Hematopoietic multipotent progenitor cell treated with erythropoietin and hydrocortisone succinate and interleukin-3 and kit ligand, for 8 days (in vitro differentiated cells): ENCODE measurements around the gene BPIFB4.
"Not testable (repeated sequence)": the region's sequence is repeated elsewhere in the genome, so short reads cannot be mapped to it uniquely, and the experiment has no call there.

Experiments used
- DNase-seq: peaks from one replicate; pipeline ENCODE4 v3.0.0-alpha.2; 2015

BPIFB4 gene

DNA sequence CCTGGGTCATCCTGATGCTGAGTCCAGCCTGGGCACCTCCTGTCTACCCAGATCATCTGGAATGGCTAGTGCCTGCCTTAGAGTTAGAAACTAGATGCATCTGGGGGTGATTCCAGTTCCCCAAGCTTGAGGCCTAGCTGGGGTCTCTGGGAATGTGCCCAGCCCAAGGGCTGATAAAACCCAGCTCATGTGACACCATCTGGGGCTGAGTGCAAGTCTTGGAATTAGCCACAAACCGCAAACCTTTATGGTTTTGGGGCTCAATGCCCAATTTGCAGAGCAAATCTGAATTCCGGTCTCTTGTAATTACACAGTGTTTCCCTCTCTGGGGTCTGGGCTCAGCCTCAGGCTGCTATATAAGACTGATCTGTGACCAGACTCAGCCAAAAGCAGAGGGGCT lies at the start of gene BPIFB4:
TSS of gene BPIFB4 (plus strand) at position 385 of the 400 bp plus-strand sequence. CDS start 1,884 bp downstream, outside the sequence.
- DNase-seq = no peak

DNA sequence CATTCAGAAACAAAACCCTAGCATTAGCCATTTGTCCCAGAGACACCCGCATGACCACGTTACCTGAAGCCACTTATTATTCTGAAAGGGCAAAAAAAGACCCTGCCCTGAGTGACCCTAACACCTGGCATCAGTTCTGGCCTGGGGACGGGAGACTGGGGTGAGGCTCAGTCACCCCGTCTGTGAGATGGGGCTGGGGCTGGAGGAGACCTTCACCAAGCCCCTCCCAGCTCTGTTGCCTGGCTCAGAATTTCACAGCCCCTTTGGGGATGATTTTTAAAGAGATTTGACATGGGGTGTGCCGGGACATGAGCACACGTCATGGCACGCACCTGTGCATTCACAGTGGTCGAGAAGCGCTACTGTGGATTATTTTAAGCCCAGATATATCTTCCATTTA lies 49.4 kb upstream of the BPIFB4 start:
- DNase-seq = no peak

DNA sequence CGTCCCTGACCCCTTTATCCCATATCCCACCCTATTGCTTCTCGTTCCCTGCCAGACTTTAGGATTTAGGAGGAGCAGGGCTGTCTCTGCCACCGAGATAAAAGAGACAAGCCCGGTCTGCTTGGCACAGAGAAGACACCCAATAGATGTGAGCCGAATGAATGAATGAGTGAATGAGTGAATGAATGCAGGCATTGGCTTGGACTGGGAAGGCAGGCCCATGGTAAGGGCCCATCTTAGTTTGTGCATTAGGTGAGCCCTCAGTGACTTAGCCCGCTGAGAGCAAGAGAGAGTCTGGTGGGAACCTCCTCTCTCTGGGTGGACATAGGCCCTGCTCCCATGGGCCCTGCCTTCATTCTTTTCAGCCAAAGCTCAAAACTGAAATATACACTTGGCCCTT lies 48.9 kb upstream of the BPIFB4 start:
- DNase-seq = no peak

DNA sequence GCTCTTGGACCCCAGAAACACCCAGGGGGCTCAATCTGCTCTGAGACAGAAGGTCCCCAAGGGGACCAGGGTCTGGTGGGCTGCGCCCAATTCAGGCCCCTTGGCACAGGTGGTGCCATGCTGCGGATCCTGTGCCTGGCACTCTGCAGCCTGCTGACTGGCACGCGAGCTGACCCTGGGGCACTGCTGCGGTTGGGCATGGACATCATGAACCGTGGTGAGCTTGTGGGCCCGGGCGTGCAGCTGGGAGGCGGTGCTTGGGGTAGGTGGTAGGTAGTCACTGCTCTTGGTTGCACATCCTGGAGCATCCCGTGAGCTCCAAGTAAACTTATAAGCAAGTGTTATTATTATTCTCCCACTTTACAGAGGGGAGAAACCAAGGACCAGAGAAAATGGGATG lies 47.9 kb upstream of the BPIFB4 start, which contains the start of gene BPIFB6:
TSS of gene BPIFB6 (plus strand) at position 118 of the 400 bp plus-strand sequence. CDS start at position 118, 0 bp downstream.
- no peak for DNase-seq

DNA sequence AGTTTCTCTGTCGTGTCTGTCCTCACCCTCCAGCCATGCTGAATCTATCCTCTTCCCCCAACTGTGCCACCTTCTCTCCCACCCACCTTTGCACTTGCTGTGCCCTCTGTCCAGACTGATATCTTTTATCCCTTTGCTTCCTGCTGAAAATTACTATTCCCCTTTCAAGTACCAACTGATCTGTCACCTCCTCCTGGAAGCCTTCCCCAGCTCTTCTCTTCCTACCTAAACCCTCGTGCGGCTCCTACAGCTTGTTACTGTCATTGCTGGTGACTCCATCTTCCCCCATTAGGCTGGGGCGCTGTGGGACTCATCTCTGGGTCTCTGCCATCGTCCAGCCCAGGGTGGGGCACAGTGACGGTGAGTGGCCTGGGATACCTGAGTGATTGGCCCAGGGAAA lies 46.9 kb upstream of the BPIFB4 start:
- no peak for DNase-seq

DNA sequence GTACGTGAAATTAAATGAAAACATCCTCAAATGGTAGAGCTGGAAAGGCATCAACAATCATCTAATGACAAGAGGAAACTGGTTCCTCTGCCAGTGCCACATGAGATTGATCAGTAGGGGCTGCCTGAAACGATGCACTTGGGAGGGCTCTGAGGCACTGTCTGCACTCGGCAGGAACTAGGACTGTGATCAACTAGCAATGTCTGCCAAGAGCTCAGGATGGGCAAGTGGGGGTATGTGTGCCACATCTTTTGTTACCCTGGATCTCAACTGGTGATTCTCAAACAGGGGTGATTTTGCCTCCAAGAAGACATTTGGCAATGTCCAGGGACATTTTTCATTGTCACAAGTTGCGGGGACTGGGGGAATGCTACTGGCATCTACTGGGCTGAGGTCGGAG lies 46.1 kb upstream of the BPIFB4 start:
- no peak for DNase-seq

DNA sequence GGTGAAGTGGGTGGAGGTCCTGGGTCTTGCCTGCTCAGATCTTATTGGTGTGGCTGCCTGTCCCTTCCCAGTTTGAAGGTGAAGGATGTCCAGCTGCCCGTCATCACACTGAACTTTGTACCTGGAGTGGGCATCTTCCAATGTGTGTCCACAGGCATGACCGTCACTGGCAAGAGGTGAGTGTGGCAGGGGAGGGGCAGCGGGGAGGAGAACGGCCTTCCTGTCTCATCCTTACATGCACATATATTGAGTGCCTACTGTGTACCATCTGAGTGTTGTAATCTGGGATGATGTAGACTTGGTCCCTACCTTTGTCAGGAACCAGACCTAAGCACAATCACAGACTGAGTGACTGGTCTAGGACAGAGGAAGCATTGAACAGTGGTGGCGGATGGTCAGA lies 45.3 kb upstream of the BPIFB4 start:
- no peak for DNase-seq

DNA sequence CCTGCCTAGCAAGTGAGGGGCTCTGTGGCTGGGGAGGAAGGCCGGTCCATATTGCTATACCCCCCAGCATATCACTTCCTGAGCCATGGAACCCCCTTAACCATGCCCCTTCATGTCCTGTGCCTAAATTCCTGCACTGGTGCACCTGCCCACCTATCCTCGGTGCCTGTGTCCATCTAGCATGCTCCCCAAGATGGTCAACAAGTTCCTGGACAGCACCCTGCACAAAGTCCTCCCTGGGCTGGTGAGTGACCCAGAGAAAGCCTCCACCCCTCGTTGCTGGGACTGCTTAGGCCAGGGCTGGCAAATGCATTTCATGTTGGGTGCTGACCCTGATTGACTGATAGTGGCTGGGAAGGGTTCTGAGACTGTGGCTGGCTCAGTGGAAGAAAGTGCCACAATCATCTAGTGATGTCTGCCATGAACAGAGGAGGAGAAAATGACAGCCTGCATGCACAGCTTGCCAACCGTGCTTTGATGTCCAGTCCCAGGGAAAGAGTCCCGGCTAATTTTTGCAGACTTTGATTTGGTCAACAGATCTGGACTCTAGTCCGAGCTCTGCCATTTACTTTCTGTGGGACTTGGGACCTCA lies 44.4 kb upstream of the BPIFB4 start:
- no peak for DNase-seq

DNA sequence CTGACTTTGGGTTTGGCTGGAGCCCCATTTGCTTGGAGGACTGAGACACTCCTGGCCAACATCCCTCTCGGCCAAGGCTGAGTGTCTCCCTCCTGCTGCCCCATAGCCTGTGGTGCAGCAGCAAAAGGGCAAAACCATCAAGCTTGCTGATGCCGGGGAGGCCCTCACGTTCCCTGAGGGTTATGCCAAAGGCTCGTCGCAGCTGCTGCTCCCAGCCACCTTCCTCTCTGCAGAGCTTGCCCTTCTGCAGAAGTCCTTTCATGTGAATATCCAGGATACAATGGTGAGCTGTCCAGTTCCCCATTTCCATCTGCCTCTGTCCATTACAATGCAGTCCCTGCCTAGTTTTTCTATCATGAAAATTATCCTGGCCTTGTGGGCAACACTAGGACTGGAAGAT lies 42.0 kb upstream of the BPIFB4 start:
- no peak for DNase-seq

DNA sequence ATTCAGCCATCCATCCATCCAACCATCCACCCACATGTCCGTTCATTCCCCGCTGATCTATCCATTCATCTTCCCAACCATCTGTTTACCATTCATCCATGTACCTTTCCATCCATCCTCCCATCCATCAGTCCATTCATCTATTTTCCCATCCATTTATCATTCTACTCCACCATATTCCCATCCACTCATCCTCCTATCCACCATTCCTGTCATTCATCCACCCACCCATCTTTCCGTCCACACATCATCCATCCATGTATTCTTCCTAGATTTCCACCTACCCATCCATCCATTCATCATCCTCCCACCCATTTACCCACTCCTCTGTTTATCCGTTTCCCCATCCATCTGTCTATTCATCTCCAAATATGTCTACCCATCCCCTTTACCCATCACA lies 41.2 kb upstream of the BPIFB4 start:
- DNase-seq = no peak

DNA sequence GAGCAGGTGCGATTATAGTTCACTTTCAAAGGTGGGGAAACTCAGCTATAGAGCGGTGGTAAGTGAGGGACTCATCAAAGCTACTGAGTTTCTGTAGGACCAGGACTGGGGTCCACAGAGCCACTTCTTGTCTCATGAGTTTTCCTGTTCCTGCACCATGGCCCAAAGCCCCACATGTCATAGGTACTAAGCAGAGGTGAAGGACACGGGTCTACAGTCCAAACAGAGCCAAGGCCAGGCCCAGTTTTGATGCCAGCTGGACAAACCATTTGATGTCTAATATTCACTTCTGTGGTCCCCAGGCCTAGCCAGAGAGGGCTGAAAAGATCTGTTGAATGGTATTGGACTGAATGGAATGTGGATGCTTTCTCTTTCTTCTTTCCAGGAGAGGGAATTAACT lies 37.0 kb upstream of the BPIFB4 start:
- no peak for DNase-seq

DNA sequence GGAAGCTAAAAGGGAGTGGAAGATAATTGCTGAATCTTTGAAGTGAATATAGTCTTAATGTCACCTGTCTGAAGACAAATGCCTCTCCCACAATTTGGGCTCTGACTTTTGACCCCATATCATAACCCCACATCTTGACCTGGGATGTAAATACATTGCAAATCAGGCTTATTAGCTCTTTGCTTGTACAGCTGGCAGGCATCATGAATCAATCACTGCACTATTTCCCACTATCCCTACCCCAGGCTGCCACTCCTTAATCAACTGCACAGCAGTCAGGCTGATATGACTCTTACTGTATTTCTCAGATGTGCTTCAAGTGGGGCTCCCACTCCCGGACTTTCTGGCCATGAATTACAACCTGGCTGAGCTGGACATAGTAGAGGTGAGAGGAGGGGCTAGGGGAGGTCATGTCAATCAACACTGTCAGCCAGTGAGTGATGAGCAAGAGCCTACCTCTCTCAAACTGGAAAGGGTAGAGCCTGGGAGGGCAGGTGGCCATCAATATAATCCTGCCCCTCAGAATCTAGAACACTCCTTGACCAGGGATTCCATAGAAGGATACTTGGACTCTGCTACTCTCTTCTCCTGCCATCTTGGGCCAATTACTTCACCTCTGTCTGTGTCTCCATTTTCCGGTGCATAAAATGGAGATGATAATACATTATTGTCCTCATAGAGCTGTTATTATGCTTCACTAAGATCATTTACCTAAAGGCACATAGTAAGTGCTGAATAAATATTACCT lies 36.3 kb upstream of the BPIFB4 start:
- DNase-seq = no peak

DNA sequence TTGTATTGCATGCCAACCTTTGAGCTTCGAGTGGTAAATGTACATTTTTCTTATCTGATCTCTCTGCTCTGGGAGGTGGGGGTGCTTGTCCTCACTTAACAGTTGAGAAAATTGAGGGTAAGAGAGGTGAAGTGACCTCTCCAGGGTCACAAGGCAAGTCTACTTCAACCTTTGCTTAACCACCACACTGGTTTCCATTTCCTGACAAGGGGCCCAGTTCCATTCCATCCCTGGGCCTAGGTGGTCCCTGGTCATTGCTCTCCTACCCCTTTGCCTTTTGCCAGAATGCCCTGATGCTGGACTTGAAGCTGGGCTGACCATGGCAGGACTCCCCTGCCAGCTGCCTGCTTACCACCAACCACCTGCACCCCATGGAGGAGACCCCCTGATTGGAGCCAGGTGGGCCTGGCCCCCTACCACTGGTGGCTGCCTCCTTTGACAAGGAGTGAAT lies 35.7 kb upstream of the BPIFB4 start:
- DNase-seq = no peak

DNA sequence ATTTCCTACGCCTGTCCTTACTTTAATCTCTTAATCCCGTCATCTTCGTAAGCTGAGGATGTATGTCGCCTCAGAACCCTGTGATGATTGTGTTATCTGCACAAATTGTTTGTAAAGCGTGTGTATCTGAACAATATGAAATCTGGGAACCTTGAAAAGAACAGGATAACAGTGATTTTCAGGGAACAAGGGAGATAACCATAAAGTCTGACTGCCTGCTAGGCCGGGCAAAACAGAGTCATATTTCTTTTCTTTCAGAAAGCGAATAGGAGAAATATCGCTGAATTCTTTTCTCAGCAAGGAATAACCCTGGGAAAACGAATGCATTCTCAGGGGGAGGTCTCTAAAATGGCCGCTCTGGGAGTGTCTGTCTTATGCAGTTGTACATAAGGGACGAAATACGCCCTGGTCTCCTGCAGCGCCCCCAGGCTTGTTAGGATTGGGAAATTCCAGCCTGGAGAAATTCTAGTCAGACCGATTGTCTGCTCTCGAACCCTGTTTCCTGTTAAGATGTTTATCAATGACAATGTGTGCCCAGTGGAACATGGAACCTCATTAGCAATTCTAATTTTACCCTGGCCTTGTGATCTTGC lies 34.2 kb upstream of the BPIFB4 start:
- not testable (repeated sequence) for DNase-seq

DNA sequence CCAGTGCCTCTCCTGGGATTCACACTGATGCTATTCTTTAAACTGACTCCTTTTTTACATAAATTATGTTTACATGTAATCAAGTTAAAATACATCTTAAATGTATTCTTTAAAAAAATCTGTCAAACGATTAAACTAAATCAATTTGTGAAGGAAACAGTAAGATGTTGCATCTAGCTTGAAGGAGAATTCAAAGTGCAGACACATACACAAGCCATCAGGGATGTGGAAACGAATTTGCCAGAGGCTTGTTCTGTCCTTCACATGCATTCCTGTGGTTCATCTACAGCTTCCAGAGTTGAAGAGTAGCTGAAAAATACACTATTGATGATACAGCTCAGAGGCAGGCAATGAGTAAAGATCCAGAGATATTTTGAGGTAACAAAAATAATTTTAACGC lies 33.0 kb upstream of the BPIFB4 start:
- DNase-seq = no peak

DNA sequence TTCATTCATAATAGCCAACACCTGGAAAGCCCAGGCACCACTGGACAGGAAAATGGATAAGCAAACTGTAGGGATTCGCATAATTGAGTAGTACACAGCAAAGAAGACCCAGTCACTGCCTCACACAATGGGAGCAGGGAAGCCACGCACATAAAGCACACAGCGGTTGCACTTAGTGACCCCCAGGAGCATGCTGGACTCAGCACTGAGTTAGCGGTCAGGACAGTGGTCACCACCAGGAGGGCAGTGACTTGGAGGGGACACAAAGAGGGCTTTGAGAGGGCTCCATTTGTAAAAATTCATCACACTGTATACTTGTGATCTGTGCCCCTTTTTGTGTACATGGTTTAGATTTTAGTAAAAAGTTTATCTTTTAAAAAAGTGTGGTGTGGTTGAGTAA lies 28.1 kb upstream of the BPIFB4 start:
- DNase-seq = no peak

DNA sequence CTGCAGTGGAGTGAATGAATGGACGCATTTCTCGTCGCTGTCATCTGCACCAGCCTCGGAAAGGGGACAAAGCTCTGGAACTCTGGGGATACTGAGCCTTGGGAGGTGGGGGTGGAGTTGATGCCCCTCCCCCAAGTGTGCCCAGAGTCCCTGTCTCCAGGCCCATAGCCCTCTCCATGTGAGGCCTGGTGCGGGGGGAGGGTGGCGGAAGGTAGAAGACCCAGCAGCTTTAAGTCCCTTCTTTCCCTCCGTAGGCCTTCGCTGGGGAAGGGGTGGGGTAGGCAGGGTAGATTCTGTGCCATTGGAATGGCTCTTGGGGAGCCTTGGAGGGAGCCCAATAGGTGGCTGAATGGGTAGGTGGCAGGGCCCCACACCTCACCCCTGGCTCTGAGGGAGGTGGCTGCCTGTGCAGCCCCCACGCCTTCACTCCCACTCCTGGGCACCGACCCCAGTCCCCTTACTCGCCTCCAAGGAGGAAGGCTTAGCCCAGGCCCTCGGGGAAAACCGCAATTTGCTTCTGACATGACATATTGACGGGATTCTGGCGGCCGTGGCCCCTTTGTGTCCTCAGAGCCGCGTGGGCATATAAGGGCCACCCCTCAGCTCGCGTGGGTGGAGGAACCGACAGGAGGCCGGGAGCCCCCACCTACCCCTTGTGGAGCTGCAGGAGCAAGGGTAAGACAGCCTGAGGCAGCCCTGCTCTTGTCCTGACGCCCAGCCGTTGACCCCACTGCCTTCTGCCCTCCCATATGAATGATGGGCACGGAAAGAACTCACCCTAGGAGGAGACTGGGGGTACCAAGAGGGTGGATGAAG lies 25.9 kb upstream of the BPIFB4 start, which contains the start of gene BPIFB3:
TSS of gene BPIFB3 (plus strand) at position 613 of the 816 bp plus-strand sequence. CDS start 1,533 bp downstream, outside the sequence.
- DNase-seq = no peak

DNA sequence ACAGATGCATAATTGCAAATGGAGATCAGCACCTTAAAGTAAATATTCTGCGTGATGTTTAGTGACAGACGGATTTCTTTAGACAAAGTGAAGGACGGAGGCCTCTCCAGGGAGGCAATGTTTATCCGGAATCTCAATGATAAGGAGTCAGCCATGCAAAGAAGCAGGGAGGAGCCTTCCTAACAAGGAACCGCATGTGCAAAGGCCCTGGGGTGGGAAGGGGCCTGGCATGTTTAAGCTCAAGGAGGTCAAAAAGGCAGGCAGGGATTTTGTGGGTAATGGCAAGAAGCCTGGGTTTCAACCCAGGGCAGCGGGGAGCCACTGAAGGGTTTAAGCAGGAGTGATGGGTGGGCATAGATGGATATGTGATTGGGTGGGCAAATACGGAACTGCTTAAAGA lies 25.1 kb upstream of the BPIFB4 start:
- DNase-seq = no peak

DNA sequence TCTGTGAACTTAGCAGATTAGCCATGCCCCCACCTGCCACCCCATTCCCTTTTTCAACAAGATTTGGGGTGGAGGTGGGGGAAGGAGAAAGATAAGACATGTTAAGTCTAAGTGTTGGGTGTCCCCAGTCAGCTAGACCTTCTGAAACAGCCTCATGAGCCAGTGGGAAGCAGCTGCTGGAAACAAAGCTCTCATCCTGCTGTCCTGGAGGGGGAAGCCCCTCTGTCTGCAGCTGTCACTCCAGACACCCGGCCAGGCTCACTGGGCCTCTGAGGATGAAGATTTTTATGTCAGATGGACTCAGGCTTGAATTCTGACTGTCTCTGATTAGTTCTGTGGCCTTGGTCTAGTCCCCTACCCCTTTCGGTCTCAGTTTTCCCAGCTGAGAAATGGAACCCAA lies 24.7 kb upstream of the BPIFB4 start:
- no peak for DNase-seq

DNA sequence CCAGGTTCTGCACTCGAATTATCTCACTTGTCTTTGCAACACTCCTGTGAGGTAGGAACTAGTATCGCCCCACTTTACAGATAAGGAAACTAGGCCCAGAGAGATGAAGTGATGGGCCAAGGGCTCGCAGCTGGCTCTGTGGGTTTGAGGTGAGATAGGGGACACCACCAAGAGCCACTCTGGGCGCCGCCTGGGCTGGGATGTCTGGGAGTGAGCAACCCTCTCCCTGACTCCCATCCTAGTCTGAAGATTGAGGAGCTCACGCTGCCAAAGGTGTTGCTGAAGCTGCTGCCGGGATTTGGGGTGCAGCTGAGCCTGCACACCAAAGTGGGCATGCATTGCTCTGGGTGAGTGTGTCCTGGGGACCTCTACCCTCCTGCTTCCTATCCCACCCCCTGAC lies 20.3 kb upstream of the BPIFB4 start:
- no peak for DNase-seq

DNA sequence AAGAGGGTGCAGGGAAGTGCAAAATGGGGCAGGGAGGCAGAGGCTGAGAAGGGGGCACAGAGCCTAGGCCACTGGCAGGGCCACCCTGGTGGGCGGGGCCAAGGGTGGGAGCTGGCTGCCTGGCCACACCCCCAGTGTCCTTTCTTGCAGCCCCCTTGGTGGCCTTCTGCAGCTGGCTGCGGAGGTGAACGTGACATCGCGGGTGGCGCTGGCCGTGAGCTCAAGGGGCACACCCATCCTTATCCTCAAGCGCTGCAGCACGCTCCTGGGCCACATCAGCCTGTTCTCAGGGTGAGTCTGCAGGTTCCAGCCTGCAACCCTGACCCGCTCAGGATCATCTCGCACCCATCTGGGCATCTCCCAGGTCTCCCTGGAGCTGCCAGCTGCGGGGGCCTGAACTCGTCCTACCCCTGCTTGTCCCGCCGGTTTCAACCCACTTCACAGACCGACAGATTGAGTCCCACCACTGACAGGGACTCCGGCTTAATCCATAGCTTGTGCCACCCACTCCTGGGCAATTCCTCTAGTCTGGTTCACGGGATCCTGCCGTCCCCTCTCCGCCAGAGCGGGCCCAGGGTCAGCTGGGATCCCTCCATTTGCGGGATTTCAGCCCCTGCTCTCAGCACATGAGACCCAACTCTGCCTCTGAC lies 19.6 kb upstream of the BPIFB4 start:
- DNase-seq = no peak

DNA sequence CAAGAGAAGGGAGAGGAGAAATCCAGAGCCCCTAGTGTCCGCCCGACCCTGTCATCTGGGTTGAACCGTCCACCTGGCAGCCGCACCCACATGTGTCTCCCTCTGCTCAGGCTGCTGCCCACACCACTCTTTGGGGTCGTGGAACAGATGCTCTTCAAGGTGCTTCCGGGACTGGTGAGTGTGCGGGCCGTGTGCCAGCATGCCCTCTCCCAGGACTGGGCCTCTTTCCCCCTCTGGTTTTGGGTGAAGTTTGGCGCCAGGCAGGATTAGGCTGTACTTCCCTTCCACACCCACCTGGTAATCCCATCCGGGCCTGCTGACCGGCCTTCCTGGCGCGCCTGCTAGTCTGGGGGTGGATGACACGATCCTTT lies 17.8 kb upstream of the BPIFB4 start:
- no peak for DNase-seq
